Astrocyte (in vitro differentiated cells and primary cell): ENCODE data around the gene PLK3. TPM values are rescaled to one million over a fixed set of nuclear protein-coding genes. Genes with fewer than 3 reads are reported as not detected.

ENCODE experiments used
- DNase-seq: peaks from one replicate; pipeline ENCODE4 v3.0.0-alpha.2; 2010; ENCODE audit warnings: low read depth
- FAIRE-seq: peaks from 2 replicates; lab custom pipeline; 2011; peaks lifted over from hg19 to GRCh38; lab: Jason Lieb, UNC
- H2AFZ ChIP-seq: 2 replicates; pipeline ENCODE4 v1.6.0; 2012; ENCODE audit warnings: low read depth, low read length, inconsistent platforms
- H3K27ac ChIP-seq: 2 replicates; pipeline ENCODE4 v1.5.1; 2011; ENCODE audit warnings: low read depth, low read length, inconsistent platforms
- H3K27me3 ChIP-seq: 2 replicates; pipeline ENCODE4 v1.6.0; 2011; ENCODE audit warnings: low read length, inconsistent platforms; ENCODE audit not compliant: insufficient read depth
- H3K36me3 ChIP-seq: 2 replicates; pipeline ENCODE4 v1.5.1; 2011; ENCODE audit warnings: low read length, inconsistent platforms; ENCODE audit not compliant: insufficient read depth
- H3K4me1 ChIP-seq: 2 replicates; pipeline ENCODE4 v1.5.1; 2011; ENCODE audit warnings: low read length, inconsistent platforms; ENCODE audit not compliant: insufficient read depth
- H3K4me2 ChIP-seq: 2 replicates; pipeline ENCODE4 v1.6.0; 2012; ENCODE audit warnings: low read length, inconsistent platforms
- H3K4me3 ChIP-seq: 2 replicates; pipeline ENCODE4 v1.5.1; 2011; ENCODE audit warnings: low read depth, mild to moderate bottlenecking, low read length, inconsistent platforms; ENCODE audit not compliant: insufficient read depth
- H3K79me2 ChIP-seq: 2 replicates; pipeline ENCODE4 v1.6.0; 2012; ENCODE audit warnings: mild to moderate bottlenecking, low read length, inconsistent platforms; ENCODE audit not compliant: insufficient read depth
- H3K9ac ChIP-seq: 2 replicates; pipeline ENCODE4 v1.6.0; 2012; ENCODE audit warnings: mild to moderate bottlenecking, low read length, inconsistent platforms
- H3K9me3 ChIP-seq: 2 replicates; pipeline ENCODE4 v1.5.1; 2012; ENCODE audit warnings: low read depth, mild to moderate bottlenecking, low read length, inconsistent platforms; ENCODE audit not compliant: insufficient read depth
- H4K20me1 ChIP-seq: 2 replicates; pipeline ENCODE4 v1.6.0; 2012; ENCODE audit warnings: low read length, inconsistent platforms; ENCODE audit not compliant: insufficient read depth
- H3K27ac Mint-ChIP-seq: one replicate; pipeline ENCODE4 v1.8.0; 2021; ENCODE audit warnings: mild to moderate bottlenecking, mixed read lengths; ENCODE audit not compliant: unreplicated experiment
- H3K27me3 Mint-ChIP-seq: one replicate; pipeline ENCODE4 v1.8.0; 2021; ENCODE audit warnings: low read depth, mixed read lengths; ENCODE audit not compliant: unreplicated experiment
- H3K36me3 Mint-ChIP-seq: one replicate; pipeline ENCODE4 v1.8.0; 2021; ENCODE audit warnings: low read depth, mixed read lengths; ENCODE audit not compliant: unreplicated experiment
- H3K4me1 Mint-ChIP-seq: one replicate; pipeline ENCODE4 v1.8.0; 2021; ENCODE audit warnings: low read depth, mixed read lengths; ENCODE audit not compliant: unreplicated experiment
- H3K4me3 Mint-ChIP-seq: one replicate; pipeline ENCODE4 v1.8.0; 2021; ENCODE audit warnings: mild to moderate bottlenecking, moderate library complexity, mixed read lengths; ENCODE audit not compliant: unreplicated experiment
- H3K9me3 Mint-ChIP-seq: one replicate; pipeline ENCODE4 v1.8.0; 2021; ENCODE audit warnings: mild to moderate bottlenecking, mixed read lengths; ENCODE audit not compliant: unreplicated experiment
- EZH2 ChIP-seq: IDR thresholded peaks from 2 replicates; pipeline ENCODE4 v1.6.1; 2012; ENCODE audit warnings: mild to moderate bottlenecking, low read length, inconsistent platforms; ENCODE audit not compliant: insufficient read depth
- total RNA-seq: library from RNA; stranded (reverse); gene quantifications from 2 replicates; pipeline ENCODE4 v1.2.1, GENCODE V29; 2021
- TF ChIP-seq, protein P1 (sequence below): IDR thresholded peaks from 2 replicates; pipeline ENCODE4 v1.5.1; 2011; ENCODE audit warnings: low read depth, mild to moderate bottlenecking, inconsistent platforms, low read length, moderate library complexity; ENCODE audit not compliant: insufficient read depth

Gene PLK3
- total RNA-seq, 1 donor from 2014 or later: 66.4 TPM

- Histone ChIP-seq H3K79me2 (peaks cover 35% of the 10 kb centered on the region), H2AFZ (no peak overlapping the region), H3K36me3 (peaks cover 16% of the 10 kb centered on the region), H3K9me3 (no peaks in the 10 kb centered on the region), H3K27me3 (no peaks in the 10 kb centered on the region), H3K4me1 (peaks cover 23% of the 10 kb centered on the region), H3K4me2 (no peak overlapping the region), H4K20me1 (peaks cover 32% of the 10 kb centered on the region), H3K4me3 (no peak overlapping the region), H3K27ac (no peak overlapping the region), H3K9ac (no peak overlapping the region)
- Mint-ChIP-seq H3K4me1 (peaks cover 16% of the 10 kb centered on the region), H3K4me3 (peak overlapping the region; percentile 50), H3K36me3 (peaks cover 15% of the 10 kb centered on the region), H3K27me3 (no peaks in the 10 kb centered on the region), H3K27ac (peak overlapping the region; percentile 62), H3K9me3 (no peaks in the 10 kb centered on the region)
- DNase-seq: no peak
- no peak for FAIRE-seq
- TF ChIP-seq EZH2: no peak
- TF ChIP-seq, protein P1, sequence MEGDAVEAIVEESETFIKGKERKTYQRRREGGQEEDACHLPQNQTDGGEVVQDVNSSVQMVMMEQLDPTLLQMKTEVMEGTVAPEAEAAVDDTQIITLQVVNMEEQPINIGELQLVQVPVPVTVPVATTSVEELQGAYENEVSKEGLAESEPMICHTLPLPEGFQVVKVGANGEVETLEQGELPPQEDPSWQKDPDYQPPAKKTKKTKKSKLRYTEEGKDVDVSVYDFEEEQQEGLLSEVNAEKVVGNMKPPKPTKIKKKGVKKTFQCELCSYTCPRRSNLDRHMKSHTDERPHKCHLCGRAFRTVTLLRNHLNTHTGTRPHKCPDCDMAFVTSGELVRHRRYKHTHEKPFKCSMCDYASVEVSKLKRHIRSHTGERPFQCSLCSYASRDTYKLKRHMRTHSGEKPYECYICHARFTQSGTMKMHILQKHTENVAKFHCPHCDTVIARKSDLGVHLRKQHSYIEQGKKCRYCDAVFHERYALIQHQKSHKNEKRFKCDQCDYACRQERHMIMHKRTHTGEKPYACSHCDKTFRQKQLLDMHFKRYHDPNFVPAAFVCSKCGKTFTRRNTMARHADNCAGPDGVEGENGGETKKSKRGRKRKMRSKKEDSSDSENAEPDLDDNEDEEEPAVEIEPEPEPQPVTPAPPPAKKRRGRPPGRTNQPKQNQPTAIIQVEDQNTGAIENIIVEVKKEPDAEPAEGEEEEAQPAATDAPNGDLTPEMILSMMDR: no peak
Observed at GRCh38 chr1:44798481-44799365, 1.5 kb upstream of the PLK3 start.

- H3K27ac ChIP-seq: no peak overlapping the region
Observed at GRCh38 chr1:44801491-44802305, 1.5 kb downstream of the PLK3 start.

GRCh38 chr1:44802306-44803061 is 2.3 kb downstream of the PLK3 start:
- Histone ChIP-seq H3K4me1 (peaks cover 44% of the 10 kb centered on the region), H3K27me3 (no peaks in the 10 kb centered on the region), H4K20me1 (peaks cover 48% of the 10 kb centered on the region), H3K36me3 (peaks cover 40% of the 10 kb centered on the region), H3K4me3 (peak overlapping the region; percentile 91), H3K27ac (no peak overlapping the region), H3K9me3 (no peaks in the 10 kb centered on the region), H3K9ac (peak overlapping the region; percentile 90), H2AFZ (no peak overlapping the region), H3K4me2 (peak overlapping the region; percentile 99), H3K79me2 (peaks cover 57% of the 10 kb centered on the region)
- H3K4me1 Mint-ChIP-seq: peaks cover 29% of the 10 kb centered on the region
- H3K9me3 Mint-ChIP-seq: no peaks in the 10 kb centered on the region
- H3K27me3 Mint-ChIP-seq: no peaks in the 10 kb centered on the region
- DNase-seq (no peak), FAIRE-seq (no peak)
- H3K27ac Mint-ChIP-seq: peak overlapping the region; percentile 53
- TF ChIP-seq, protein P1: no peak
- TF ChIP-seq EZH2: no peak
- H3K36me3 Mint-ChIP-seq: peaks cover 26% of the 10 kb centered on the region
- peak overlapping the region; percentile 90 for H3K4me3 Mint-ChIP-seq

More at GRCh38 chr1:44801491-44802305, 1.5 kb downstream of the PLK3 start:
- Mint-ChIP-seq H3K27ac (peak overlapping the region; percentile 67), H3K36me3 (peaks cover 21% of the 10 kb centered on the region), H3K4me3 (peak overlapping the region; percentile 90), H3K9me3 (no peaks in the 10 kb centered on the region), H3K27me3 (no peaks in the 10 kb centered on the region), H3K4me1 (peaks cover 21% of the 10 kb centered on the region)
- H3K9me3 ChIP-seq: no peaks in the 10 kb centered on the region
- H3K79me2 ChIP-seq: peaks cover 57% of the 10 kb centered on the region
- H3K36me3 ChIP-seq: peaks cover 36% of the 10 kb centered on the region
- no peak for FAIRE-seq
- no peaks in the 10 kb centered on the region for H3K27me3 ChIP-seq
- peak overlapping the region; percentile 99 for H3K4me2 ChIP-seq
- peaks cover 47% of the 10 kb centered on the region for H4K20me1 ChIP-seq
- peaks cover 36% of the 10 kb centered on the region for H3K4me1 ChIP-seq
- H2AFZ ChIP-seq: no peak overlapping the region
- no peak for TF ChIP-seq EZH2
- H3K4me3 ChIP-seq: peak overlapping the region; percentile 91
- peak overlapping the region; percentile 90 for H3K9ac ChIP-seq
- no peak for DNase-seq
